MM.1S (cell line): ENCODE measurements around the gene CAPRIN1.
A peak's percentile ranks its signal among the peaks of the same experiment; 100 is the strongest.
"Not testable (repeated sequence)": the region's sequence is repeated elsewhere in the genome, so short reads cannot be mapped to it uniquely, and the experiment has no call there.

Experiments used
- DNase-seq: peaks from one replicate; pipeline ENCODE4 v3.0.0-alpha.2; 2015
- H2AFZ ChIP-seq: fragments of 300-600 bp; sonication (generic); 2 replicates; pipeline ENCODE4 v1.6.0; 2016; ENCODE audit warnings: antibody characterized with exemption, low read length
- H3F3A ChIP-seq: fragments of 300-600 bp; sonication (generic); 2 replicates; pipeline ENCODE4 v1.6.1; 2016; ENCODE audit warnings: mild to moderate bottlenecking, antibody characterized with exemption, low read length, moderate library complexity, mixed read lengths; ENCODE audit not compliant: insufficient read depth
- H3K27ac ChIP-seq: fragments of 300-600 bp; sonication (generic); 2 replicates; pipeline ENCODE4 v1.5.1; 2016; ENCODE audit warnings: mild to moderate bottlenecking, low read length
- H3K27me3 ChIP-seq: fragments of 300-600 bp; sonication (generic); replicated peaks from 2 replicates; pipeline ENCODE4 v1.6.0; 2016; ENCODE audit warnings: low read length; ENCODE audit not compliant: insufficient read depth
- H3K36me3 ChIP-seq: fragments of 300-600 bp; sonication (generic); replicated peaks from 2 replicates; pipeline ENCODE4 v1.6.1; 2016; ENCODE audit warnings: mild to moderate bottlenecking, low read length, mixed read lengths; ENCODE audit not compliant: insufficient read depth
- H3K4me1 ChIP-seq: fragments of 300-600 bp; sonication (generic); 2 replicates; pipeline ENCODE4 v1.6.1; 2016; ENCODE audit warnings: low read length, mixed read lengths
- H3K4me2 ChIP-seq: fragments of 300-600 bp; sonication (generic); 2 replicates; pipeline ENCODE4 v1.6.0; 2016; ENCODE audit warnings: low read depth, low read length
- H3K4me3 ChIP-seq: fragments of 300-600 bp; sonication (generic); 2 replicates; pipeline ENCODE4 v1.5.1; 2016; ENCODE audit warnings: low read length, mixed read lengths
- H3K79me2 ChIP-seq: fragments of 300-600 bp; sonication (generic); 2 replicates; pipeline ENCODE4 v1.6.1; 2016; ENCODE audit warnings: mixed run types, low read length, mixed read lengths
- H3K9ac ChIP-seq: fragments of 300-600 bp; sonication (generic); 2 replicates; pipeline ENCODE4 v1.6.1; 2016; ENCODE audit warnings: low read length, mixed read lengths
- H3K9me2 ChIP-seq: fragments of 300-600 bp; sonication (generic); replicated peaks from 2 replicates; pipeline ENCODE4 v1.6.1; 2016; ENCODE audit warnings: mild to moderate bottlenecking, low read length, mixed read lengths; ENCODE audit not compliant: insufficient read depth
- H3K9me3 ChIP-seq: fragments of 300-600 bp; sonication (generic); replicated peaks from 2 replicates; pipeline ENCODE4 v1.6.1; 2016; ENCODE audit warnings: mild to moderate bottlenecking, low read length, mixed read lengths; ENCODE audit not compliant: insufficient read depth
- H4K20me1 ChIP-seq: fragments of 300-600 bp; sonication (generic); 2 replicates; pipeline ENCODE4 v1.6.1; 2016; ENCODE audit warnings: mild to moderate bottlenecking, low read length, moderate library complexity, mixed read lengths; ENCODE audit not compliant: insufficient read depth
- CTCF ChIP-seq: fragments of 300-600 bp; sonication (generic); IDR thresholded peaks from 2 replicates; pipeline ENCODE4 v1.5.1; 2016; ENCODE audit warnings: antibody characterized with exemption, low read length, mixed read lengths
- EZH2 ChIP-seq: fragments of 300-600 bp; sonication (generic); optimal IDR thresholded peaks from 2 replicates; pipeline ENCODE3; 2017; ENCODE audit warnings: low read depth, mild to moderate bottlenecking, antibody characterized with exemption, low read length, mixed read lengths
- EZH2phosphoT487 ChIP-seq: fragments of 300-600 bp; sonication (generic); IDR thresholded peaks from 2 replicates; pipeline ENCODE4 v1.6.1; 2018; ENCODE audit warnings: antibody characterized with exemption, low read length

CAPRIN1 gene

GRCh38 chr11:34052608-34053160, 1.2 kb downstream of the CAPRIN1 start:
- Histone ChIP-seq H3K79me2 (peaks cover 56% of the 10 kb centered on the region), H3K4me2 (peak overlapping the region; percentile 64), H3K9ac (peak overlapping the region; percentile 98), H4K20me1 (peaks cover 35% of the 10 kb centered on the region), H3K9me2 (no peaks in the 10 kb centered on the region), H3K4me1 (peaks cover 19% of the 10 kb centered on the region; the same call in 1 of the 2 replicates), H3F3A (peaks cover 16% of the 10 kb centered on the region), H3K9me3 (no peaks in the 10 kb centered on the region), H3K27ac (peak overlapping the region; percentile 92), H2AFZ (peak overlapping the region; percentile 8; the same call in 1 of the 2 replicates), H3K27me3 (no peaks in the 10 kb centered on the region), H3K36me3 (peaks cover 5% of the 10 kb centered on the region), H3K4me3 (peak overlapping the region; percentile 96)
- TF ChIP-seq CTCF (no peak), EZH2phosphoT487 (no peak), EZH2 (no peak)
- peak; percentile 16 for DNase-seq

GRCh38 chr11:34053161-34053686, 1.7 kb downstream of the CAPRIN1 start:
- peak overlapping the region; percentile 92 for H3K27ac ChIP-seq
- H3K9ac ChIP-seq: peak overlapping the region; percentile 98
- H3K4me2 ChIP-seq: peak overlapping the region; percentile 64
- H3F3A ChIP-seq: peaks cover 16% of the 10 kb centered on the region
- H3K4me3 ChIP-seq: peak overlapping the region; percentile 96
- no peaks in the 10 kb centered on the region for H3K9me2 ChIP-seq
- peak; percentile 79 for DNase-seq
- TF ChIP-seq EZH2: no peak
- no peak for TF ChIP-seq EZH2phosphoT487
- no peak for TF ChIP-seq CTCF
- peak overlapping the region; percentile 8; the same call in 1 of the 2 replicates for H2AFZ ChIP-seq
- H3K4me1 ChIP-seq: peaks cover 19% of the 10 kb centered on the region; the same call in 1 of the 2 replicates
- peaks cover 38% of the 10 kb centered on the region for H4K20me1 ChIP-seq
- no peaks in the 10 kb centered on the region for H3K27me3 ChIP-seq
- no peaks in the 10 kb centered on the region for H3K9me3 ChIP-seq
- peaks cover 5% of the 10 kb centered on the region for H3K36me3 ChIP-seq
- H3K79me2 ChIP-seq: peaks cover 61% of the 10 kb centered on the region

GRCh38 chr11:34054351-34054750, 2.8 kb downstream of the CAPRIN1 start:
- peaks cover 48% of the 10 kb centered on the region for H4K20me1 ChIP-seq
- H3F3A ChIP-seq: peaks cover 16% of the 10 kb centered on the region
- DNase-seq, H3K9me3 ChIP-seq, H3K27ac ChIP-seq, H3K27me3 ChIP-seq, H2AFZ ChIP-seq, H3K4me3 ChIP-seq, H3K36me3 ChIP-seq, H3K9me2 ChIP-seq: not testable (repeated sequence)
- peaks cover 19% of the 10 kb centered on the region; the same call in 1 of the 2 replicates for H3K4me1 ChIP-seq
- 0 out of 2 replicates have a peak overlapping the region, but pooled peaks have one; percentile 98 for H3K9ac ChIP-seq
- peaks cover 72% of the 10 kb centered on the region for H3K79me2 ChIP-seq
- H3K4me2 ChIP-seq: peak overlapping the region; percentile 64; the same call in 1 of the 2 replicates
